Measurements from ENCODE around the gene HS3ST3B1.

HS3ST3B1 gene

GRCh38 chr17:14300575-14301278, at the start of gene HS3ST3B1:
Gene HS3ST3B1, plus strand, starts transcription at chr17:14301081. Its CDS starts 438 bp downstream, at chr17:14301519.
- DNase-seq: peak in 50 of 51 donors; percentile 17 to 90 (median 72)

GRCh38 chr17:14261406-14261805, 39.5 kb upstream of the HS3ST3B1 start:
- DNase-seq: no peak

- DNase-seq: no peak
These were observed 32.6 kb upstream of the HS3ST3B1 start for GRCh38 chr17:14268264-14268663.

- DNase-seq: no peak
These were observed 31.4 kb upstream of the HS3ST3B1 start for GRCh38 chr17:14269473-14269872.

GRCh38 chr17:14270508-14270907, 30.4 kb upstream of the HS3ST3B1 start:
- no peak for DNase-seq

GRCh38 chr17:14276535-14277250, 24.2 kb upstream of the HS3ST3B1 start:
- no peak for DNase-seq

GRCh38 chr17:14281530-14281929, 19.4 kb upstream of the HS3ST3B1 start:
- no peak for DNase-seq

GRCh38 chr17:14282726-14283125, 18.2 kb upstream of the HS3ST3B1 start:
- DNase-seq: no peak

- no peak for DNase-seq
These were observed 11.7 kb upstream of the HS3ST3B1 start for GRCh38 chr17:14289162-14289561.

- no peak for DNase-seq
These were observed 6.0 kb upstream of the HS3ST3B1 start for GRCh38 chr17:14294876-14295275.

GRCh38 chr17:14295676-14296075, 5.2 kb upstream of the HS3ST3B1 start:
- DNase-seq: no peak

- no peak for DNase-seq
These were observed 4.5 kb upstream of the HS3ST3B1 start for GRCh38 chr17:14296166-14296910.

- no peak for DNase-seq
These were observed 3.6 kb upstream of the HS3ST3B1 start for GRCh38 chr17:14297161-14297851.

- DNase-seq: no peak
These were observed 2.5 kb upstream of the HS3ST3B1 start for GRCh38 chr17:14298221-14298946.

- no peak for DNase-seq
These were observed 2.0 kb upstream of the HS3ST3B1 start for GRCh38 chr17:14298947-14299279.

- DNase-seq: no peak
These were observed 1.4 kb upstream of the HS3ST3B1 start for GRCh38 chr17:14299280-14300141.

GRCh38 chr17:14301279-14302090, 604 bp downstream of the HS3ST3B1 start:
- peak in 1 of 51 donors; percentile 37 for DNase-seq

GRCh38 chr17:14302091-14302430, 1.2 kb downstream of the HS3ST3B1 start:
- no peak for DNase-seq

GRCh38 chr17:14302431-14303099, 1.7 kb downstream of the HS3ST3B1 start:
- peak in 42 of 51 donors; percentile 4 to 80 (median 42) for DNase-seq

Measured in hypothalamus (tissue), 51 donors.